Upper lobe of right lung (tissue), 1 donor: ENCODE measurements around the gene CLEC16A. TPM values are rescaled to one million over a fixed set of nuclear protein-coding genes. Genes with fewer than 3 reads are reported as not detected.

Experiments
- ATAC-seq: fragments of 200-7000 bp; cut with Tn5 transposase; one replicate; pipeline ENCODE4 v1.9.1; 2020; ENCODE audit warnings: mild to moderate bottlenecking, moderate library complexity
- DNase-seq: peaks from one replicate; pipeline ENCODE4 v3.0.0-alpha.2; 2020
- H3K27ac ChIP-seq: fragments of 200-600 bp; one replicate; pipeline ENCODE4 v1.8.0; 2022
- H3K27me3 ChIP-seq: fragments of 200-600 bp; one replicate; pipeline ENCODE4 v1.8.0; 2022; ENCODE audit warnings: mild to moderate bottlenecking
- H3K36me3 ChIP-seq: fragments of 200-600 bp; one replicate; pipeline ENCODE4 v1.8.0; 2022
- H3K4me1 ChIP-seq: fragments of 200-600 bp; one replicate; pipeline ENCODE4 v1.8.0; 2022
- H3K4me3 ChIP-seq: fragments of 200-600 bp; one replicate; pipeline ENCODE4 v1.8.0; 2022; ENCODE audit warnings: mild to moderate bottlenecking
- H3K9me3 ChIP-seq: fragments of 200-600 bp; one replicate; pipeline ENCODE4 v1.8.0; 2022
- CTCF ChIP-seq: fragments of 200-600 bp; IDR thresholded peaks from one replicate; pipeline ENCODE4 v1.8.0; 2022; ENCODE audit warnings: antibody characterized with exemption
- intact Hi-C: fragments of 100-400 bp; cut with DNase I; formaldehyde crosslinking; loops from one replicate; pipeline ENCODE4 v1.11.0; 2022
- total RNA-seq: library from RNA; stranded (reverse); fragmentation: NEBNext Ultra II Directional; extraction: Animal tissue kit (Norgen Biotek cat#: 25700); gene quantifications from one replicate; pipeline ENCODE4 v1.2.1, GENCODE V29; 2021
- donor health status: DM: no; HTN: yes; CAD: no; lungs with severe emphysema.

The CLEC16A gene
- total RNA-seq, 1 donor from 2014 or later: 36.9 TPM

- intact Hi-C loops: no loop called here
- Histone ChIP-seq H3K27me3 (no peaks in the 10 kb centered on the region), H3K36me3 (no peaks in the 10 kb centered on the region), H3K4me3 (no peak overlapping the region), H3K9me3 (no peaks in the 10 kb centered on the region), H3K27ac (peak overlapping the region; percentile 78), H3K4me1 (peaks cover 25% of the 10 kb centered on the region)
- DNase-seq (peak; percentile 90), ATAC-seq (peak; percentile 97)
- no peak for TF ChIP-seq CTCF
Observed at GRCh38 chr16:11224096-11224893, 279.9 kb downstream of the CLEC16A start.

DNA sequence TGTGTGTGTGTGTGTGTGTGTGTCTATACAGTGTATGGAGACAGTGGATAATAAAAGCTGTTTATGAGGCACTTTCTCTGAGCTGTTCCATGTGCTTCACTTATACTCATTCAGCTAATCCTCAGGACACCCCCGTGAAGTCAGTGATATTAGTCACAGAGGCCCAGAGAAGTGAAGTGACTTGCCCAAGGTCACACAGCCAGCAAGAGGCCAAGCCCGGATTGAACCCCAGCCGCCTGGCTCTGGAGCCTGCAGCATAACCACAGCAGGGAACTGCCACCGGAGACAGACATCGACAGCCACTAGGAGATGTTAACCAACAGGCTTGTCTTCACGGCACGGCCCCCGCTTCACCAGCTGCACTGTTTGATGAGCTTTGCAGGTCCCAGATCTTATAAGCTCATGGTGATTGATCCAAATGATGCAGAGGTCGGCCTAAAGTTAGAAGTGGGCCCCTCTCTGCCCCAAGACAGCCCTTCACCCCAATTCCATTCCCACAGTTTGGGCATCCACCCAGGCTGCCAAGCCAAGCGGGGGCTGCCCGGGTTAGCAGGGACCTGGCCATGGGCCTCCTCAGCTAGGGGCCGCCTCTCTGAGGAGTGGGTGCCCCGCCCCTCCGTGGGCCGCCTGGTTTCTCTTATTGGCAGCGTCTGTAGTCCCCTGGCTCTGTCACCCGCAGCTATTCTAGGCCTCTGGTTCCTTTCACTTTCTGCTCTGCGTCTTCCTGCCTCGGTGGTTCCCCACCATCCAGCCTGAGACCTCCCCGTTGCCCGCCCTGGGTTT, 280.7 kb downstream of the CLEC16A start:
- H3K4me1 ChIP-seq: peaks cover 25% of the 10 kb centered on the region
- H3K36me3 ChIP-seq: no peaks in the 10 kb centered on the region
- no peak overlapping the region for H3K4me3 ChIP-seq
- H3K27ac ChIP-seq: peak overlapping the region; percentile 78
- ATAC-seq (peak; percentile 28), DNase-seq (peak; percentile 68)
- no peaks in the 10 kb centered on the region for H3K9me3 ChIP-seq
- no peaks in the 10 kb centered on the region for H3K27me3 ChIP-seq
- intact Hi-C loops: no loop called here
- no peak for TF ChIP-seq CTCF

- intact Hi-C loops: no loop called here
- no peak for TF ChIP-seq CTCF
- DNase-seq (no peak), ATAC-seq (no peak)
- Histone ChIP-seq H3K9me3 (no peaks in the 10 kb centered on the region), H3K27ac (peak overlapping the region; percentile 78), H3K27me3 (no peaks in the 10 kb centered on the region), H3K4me3 (no peak overlapping the region), H3K36me3 (no peaks in the 10 kb centered on the region), H3K4me1 (peaks cover 25% of the 10 kb centered on the region)
Observed at GRCh38 chr16:11225677-11226549, 281.5 kb downstream of the CLEC16A start.

- Histone ChIP-seq H3K36me3 (no peaks in the 10 kb centered on the region), H3K4me1 (peaks cover 24% of the 10 kb centered on the region), H3K9me3 (no peaks in the 10 kb centered on the region), H3K27ac (no peak overlapping the region), H3K27me3 (no peaks in the 10 kb centered on the region), H3K4me3 (no peak overlapping the region)
- no peak for ATAC-seq
- intact Hi-C loops: no loop called here
- no peak for DNase-seq
- no peak for TF ChIP-seq CTCF
Observed at GRCh38 chr16:11229432-11229831, 285.1 kb downstream of the CLEC16A start.

GRCh38 chr16:11229906-11230305, 285.5 kb downstream of the CLEC16A start:
- no peaks in the 10 kb centered on the region for H3K36me3 ChIP-seq
- H3K4me1 ChIP-seq: peaks cover 20% of the 10 kb centered on the region
- no peak overlapping the region for H3K27ac ChIP-seq
- no peaks in the 10 kb centered on the region for H3K9me3 ChIP-seq
- H3K4me3 ChIP-seq: no peak overlapping the region
- intact Hi-C loops: no loop called here
- DNase-seq (no peak), ATAC-seq (no peak)
- TF ChIP-seq CTCF: no peak
- no peaks in the 10 kb centered on the region for H3K27me3 ChIP-seq
